ENCODE measurements around the gene JMJD4. TPM values are rescaled to one million over a fixed set of nuclear protein-coding genes. Genes with fewer than 3 reads are reported as not detected.

JMJD4 gene
- polyA plus RNA-seq, 1 donor (not counting 4 experiments of a cell fraction or from before 2014, with no cell fraction given) = 19.5 TPM

GRCh38 chr1:227768640-227769039 lies 33.5 kb upstream of the JMJD4 start:
- H2AFZ ChIP-seq (ENCODE audit: control insufficient read depth, low read length) = no peak overlapping the region
- H3K4me2 ChIP-seq (ENCODE audit: control insufficient read depth, extremely low read depth, insufficient read depth, low read depth, low read length) = no peak overlapping the region
- H3K79me2 ChIP-seq (ENCODE audit: control insufficient read depth, insufficient read depth, low read length) = peaks cover 4% of the 10 kb centered on the region
- no peak overlapping the region for H3K4me3 ChIP-seq (ENCODE audit: control insufficient read depth in 2 of 3, extremely low read depth in 1 of 3, insufficient read depth in 2 of 3, low read depth in 1 of 3, low read length in 3 of 3)
- H3K9ac ChIP-seq (ENCODE audit: control insufficient read depth, extremely low read depth, insufficient read depth, low read length) = no peak overlapping the region
- FAIRE-seq (no peak), DNase-seq (ENCODE audit: low read depth, low spot score) (no peak)
- H3K4me1 ChIP-seq (ENCODE audit: control insufficient read depth, extremely low read depth, insufficient read depth, low read length) = peaks cover 9% of the 10 kb centered on the region
- peaks cover 18 to 22% of the 10 kb centered on the region in 2 experiments for H3K36me3 ChIP-seq (ENCODE audit: control insufficient read depth in 2 of 2, extremely low read depth in 1 of 2, insufficient read depth in 2 of 2, low read length in 2 of 2)
- dilution Hi-C loops (cut with MboI; ENCODE audit: extremely low pct_ligation_motif_present, low sequenced_read_pairs) = no loop called here
- H4K20me1 ChIP-seq (ENCODE audit: control insufficient read depth, extremely low read depth, insufficient read depth, low read length) = peaks cover 5% of the 10 kb centered on the region
- no peak for TF ChIP-seq EZH2 (IDR thresholded peaks at IDR 0.05; ENCODE audit: low read length)
- TF ChIP-seq, protein P1, sequence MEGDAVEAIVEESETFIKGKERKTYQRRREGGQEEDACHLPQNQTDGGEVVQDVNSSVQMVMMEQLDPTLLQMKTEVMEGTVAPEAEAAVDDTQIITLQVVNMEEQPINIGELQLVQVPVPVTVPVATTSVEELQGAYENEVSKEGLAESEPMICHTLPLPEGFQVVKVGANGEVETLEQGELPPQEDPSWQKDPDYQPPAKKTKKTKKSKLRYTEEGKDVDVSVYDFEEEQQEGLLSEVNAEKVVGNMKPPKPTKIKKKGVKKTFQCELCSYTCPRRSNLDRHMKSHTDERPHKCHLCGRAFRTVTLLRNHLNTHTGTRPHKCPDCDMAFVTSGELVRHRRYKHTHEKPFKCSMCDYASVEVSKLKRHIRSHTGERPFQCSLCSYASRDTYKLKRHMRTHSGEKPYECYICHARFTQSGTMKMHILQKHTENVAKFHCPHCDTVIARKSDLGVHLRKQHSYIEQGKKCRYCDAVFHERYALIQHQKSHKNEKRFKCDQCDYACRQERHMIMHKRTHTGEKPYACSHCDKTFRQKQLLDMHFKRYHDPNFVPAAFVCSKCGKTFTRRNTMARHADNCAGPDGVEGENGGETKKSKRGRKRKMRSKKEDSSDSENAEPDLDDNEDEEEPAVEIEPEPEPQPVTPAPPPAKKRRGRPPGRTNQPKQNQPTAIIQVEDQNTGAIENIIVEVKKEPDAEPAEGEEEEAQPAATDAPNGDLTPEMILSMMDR (optimal IDR thresholded peaks at IDR 0.05 in 1 of 3, IDR thresholded peaks at IDR 0.05 in 1 of 3, conservative IDR thresholded peaks at IDR 0.05 in 1 of 3; ENCODE audit: extremely low read depth in 1 of 3, insufficient read depth in 2 of 3, low read length in 3 of 3) = no peak
- no peak overlapping the region for H3K27ac ChIP-seq (ENCODE audit: control insufficient read depth, insufficient read depth, low read length)
- H3K9me1 ChIP-seq (ENCODE audit: control insufficient read depth, extremely low read depth, insufficient read depth, low read length) = no peaks in the 10 kb centered on the region
- no peaks in the 10 kb centered on the region for H3K27me3 ChIP-seq (ENCODE audit: control insufficient read depth, extremely low read depth, insufficient read depth, low read length)
- H3K9me3 ChIP-seq (ENCODE audit: control insufficient read depth, low read depth, low read length) = no peaks in the 10 kb centered on the region

DNA sequence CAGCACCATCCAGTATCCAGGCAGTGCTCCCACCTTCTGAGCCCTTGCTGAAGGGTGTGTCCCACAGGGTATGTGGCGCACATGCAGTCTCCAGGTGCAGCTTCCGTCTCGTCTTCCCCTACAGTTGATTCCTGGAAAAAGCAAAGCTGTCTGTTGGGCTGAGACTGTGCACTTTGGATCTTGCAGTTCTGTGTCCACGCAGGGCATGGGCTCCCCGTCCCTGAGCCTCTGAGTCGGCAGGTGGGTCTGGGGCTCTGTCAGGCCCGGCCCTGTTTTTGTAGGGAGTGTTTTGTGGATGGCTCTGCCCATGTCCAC lies 33.0 kb upstream of the JMJD4 start:
- peaks cover 4% of the 10 kb centered on the region for H3K79me2 ChIP-seq (ENCODE audit: control insufficient read depth, insufficient read depth, low read length)
- H3K4me1 ChIP-seq (ENCODE audit: control insufficient read depth, extremely low read depth, insufficient read depth, low read length) = peaks cover 14% of the 10 kb centered on the region
- FAIRE-seq (no peak), DNase-seq (ENCODE audit: low read depth, low spot score) (no peak)
- H3K9ac ChIP-seq (ENCODE audit: control insufficient read depth, extremely low read depth, insufficient read depth, low read length) = no peak overlapping the region
- H3K4me2 ChIP-seq (ENCODE audit: control insufficient read depth, extremely low read depth, insufficient read depth, low read depth, low read length) = no peak overlapping the region
- no peaks in the 10 kb centered on the region for H3K9me3 ChIP-seq (ENCODE audit: control insufficient read depth, low read depth, low read length)
- H3K27me3 ChIP-seq (ENCODE audit: control insufficient read depth, extremely low read depth, insufficient read depth, low read length) = no peaks in the 10 kb centered on the region
- no peak overlapping the region for H2AFZ ChIP-seq (ENCODE audit: control insufficient read depth, low read length)
- H3K4me3 ChIP-seq (ENCODE audit: control insufficient read depth in 2 of 3, extremely low read depth in 1 of 3, insufficient read depth in 2 of 3, low read depth in 1 of 3, low read length in 3 of 3) = no peak overlapping the region
- H3K27ac ChIP-seq (ENCODE audit: control insufficient read depth, insufficient read depth, low read length) = no peak overlapping the region
- no peak for TF ChIP-seq EZH2 (IDR thresholded peaks at IDR 0.05; ENCODE audit: low read length)
- peaks cover 18 to 22% of the 10 kb centered on the region in 2 experiments for H3K36me3 ChIP-seq (ENCODE audit: control insufficient read depth in 2 of 2, extremely low read depth in 1 of 2, insufficient read depth in 2 of 2, low read length in 2 of 2)
- peaks cover 11% of the 10 kb centered on the region for H4K20me1 ChIP-seq (ENCODE audit: control insufficient read depth, extremely low read depth, insufficient read depth, low read length)
- no peaks in the 10 kb centered on the region for H3K9me1 ChIP-seq (ENCODE audit: control insufficient read depth, extremely low read depth, insufficient read depth, low read length)
- dilution Hi-C loops (cut with MboI; ENCODE audit: extremely low pct_ligation_motif_present, low sequenced_read_pairs) = no loop called here

GRCh38 chr1:227767401-227768124 lies 32.5 kb upstream of the JMJD4 start:
- no peak for DNase-seq (ENCODE audit: low read depth, low spot score)
- Histone ChIP-seq H3K9me1 (ENCODE audit: control insufficient read depth, extremely low read depth, insufficient read depth, low read length) (no peaks in the 10 kb centered on the region), H2AFZ (ENCODE audit: control insufficient read depth, low read length) (no peak overlapping the region), H3K4me1 (ENCODE audit: control insufficient read depth, extremely low read depth, insufficient read depth, low read length) (peaks cover 19% of the 10 kb centered on the region), H3K27ac (ENCODE audit: control insufficient read depth, insufficient read depth, low read length) (no peak overlapping the region), H3K36me3 (ENCODE audit: control insufficient read depth in 2 of 2, extremely low read depth in 1 of 2, insufficient read depth in 2 of 2, low read length in 2 of 2) (peaks cover 18 to 22% of the 10 kb centered on the region in 2 experiments), H3K9ac (ENCODE audit: control insufficient read depth, extremely low read depth, insufficient read depth, low read length) (no peak overlapping the region), H3K4me3 (ENCODE audit: control insufficient read depth in 2 of 3, extremely low read depth in 1 of 3, insufficient read depth in 2 of 3, low read depth in 1 of 3, low read length in 3 of 3) (no peak overlapping the region), H3K4me2 (ENCODE audit: control insufficient read depth, extremely low read depth, insufficient read depth, low read depth, low read length) (no peak overlapping the region), H3K27me3 (ENCODE audit: control insufficient read depth, extremely low read depth, insufficient read depth, low read length) (no peaks in the 10 kb centered on the region), H4K20me1 (ENCODE audit: control insufficient read depth, extremely low read depth, insufficient read depth, low read length) (peaks cover 12% of the 10 kb centered on the region), H3K79me2 (ENCODE audit: control insufficient read depth, insufficient read depth, low read length) (peaks cover 4% of the 10 kb centered on the region), H3K9me3 (ENCODE audit: control insufficient read depth, low read depth, low read length) (no peaks in the 10 kb centered on the region)
- TF ChIP-seq, protein P1 (optimal IDR thresholded peaks at IDR 0.05 in 1 of 3, IDR thresholded peaks at IDR 0.05 in 1 of 3, conservative IDR thresholded peaks at IDR 0.05 in 1 of 3; ENCODE audit: extremely low read depth in 1 of 3, insufficient read depth in 2 of 3, low read length in 3 of 3) = no peak
- no peak for TF ChIP-seq EZH2 (IDR thresholded peaks at IDR 0.05; ENCODE audit: low read length)
- no peak for FAIRE-seq
- dilution Hi-C loops (cut with MboI; ENCODE audit: extremely low pct_ligation_motif_present, low sequenced_read_pairs) = no loop called here
